HepG2 (cell line): ENCODE results near the gene LRRC73. TPM values are rescaled to one million over a fixed set of nuclear protein-coding genes. Genes with fewer than 3 reads are reported as not detected.

Source experiments
- BRD4 ChIP-seq: sonication (generic); formaldehyde crosslinking; IDR thresholded peaks from 2 replicates; pipeline ENCODE4 v1.4.0; 2020; ENCODE audit warnings: missing genetic modification reagents
- CBX2 ChIP-seq, 2 experiments: fragments of 200-600 bp in 1 of 2; sonication (generic); formaldehyde crosslinking in 1 of 2; IDR thresholded peaks; 2 replicates each; pipeline versions ENCODE4 v1.7.0 to v1.8.1; 2018 to 2022; ENCODE audit warnings: low read depth in 2 of 2, low read length in 1 of 2, mild to moderate bottlenecking in 1 of 2, missing genetic modification reagents in 1 of 2
- CHCHD3 ChIP-seq: sonication (generic); formaldehyde crosslinking; IDR thresholded peaks from 2 replicates; pipeline ENCODE4 v1.8.0; 2022; ENCODE audit warnings: mild to moderate bottlenecking, missing genetic modification reagents, moderate library complexity
- DNMT1 ChIP-seq: sonication (generic); formaldehyde crosslinking; IDR thresholded peaks from 2 replicates; pipeline ENCODE4 v1.5.1; 2020; ENCODE audit warnings: mild to moderate bottlenecking, missing genetic modification reagents
- E2F5 ChIP-seq: sonication (generic); formaldehyde crosslinking; conservative IDR thresholded peaks from 2 replicates; pipeline ENCODE4 v1.4.0; 2020; ENCODE audit warnings: missing genetic modification reagents
- ELF3 ChIP-seq: IDR thresholded peaks from 2 replicates; pipeline ENCODE4 v1.6.1; 2016; ENCODE audit warnings: missing genetic modification reagents, missing compliant biosample characterization
- FOXK1 ChIP-seq: sonication (generic); formaldehyde crosslinking; IDR thresholded peaks from 2 replicates; pipeline ENCODE4 v1.4.0; 2020; ENCODE audit warnings: low read depth, missing genetic modification reagents, borderline replicate concordance
- HES4 ChIP-seq: sonication (generic); formaldehyde crosslinking; IDR thresholded peaks from 2 replicates; pipeline ENCODE4 v1.9.0; 2021; ENCODE audit warnings: mild to moderate bottlenecking, missing genetic modification reagents, borderline replicate concordance
- HINFP ChIP-seq: sonication (generic); formaldehyde crosslinking; IDR thresholded peaks from 2 replicates; pipeline ENCODE4 v1.4.0; 2020; ENCODE audit warnings: low read depth, mild to moderate bottlenecking, missing genetic modification reagents
- HIVEP1 ChIP-seq: sonication (generic); formaldehyde crosslinking; IDR thresholded peaks from 2 replicates; pipeline ENCODE4 v1.4.0; 2020; ENCODE audit warnings: mild to moderate bottlenecking, missing genetic modification reagents
- ISX ChIP-seq: sonication (generic); formaldehyde crosslinking; conservative IDR thresholded peaks from 2 replicates; pipeline ENCODE4 v1.5.0; 2020; ENCODE audit warnings: missing genetic modification reagents
- KMT2A ChIP-seq: sonication (generic); formaldehyde crosslinking; IDR thresholded peaks from 2 replicates; pipeline ENCODE4 v1.4.0; 2020; ENCODE audit warnings: missing genetic modification reagents
- MBD4 ChIP-seq: IDR thresholded peaks from 2 replicates; pipeline ENCODE4 v1.6.1; 2012; ENCODE audit warnings: low read length, inconsistent platforms, borderline replicate concordance
- RBM22 ChIP-seq: fragments of 200-400 bp; formaldehyde crosslinking; optimal IDR thresholded peaks from 2 replicates; pipeline ENCODE3; 2017; ENCODE audit warnings: mild to moderate bottlenecking, low read length, moderate library complexity
- RFX1 ChIP-seq: fragments of 450-650 bp; IDR thresholded peaks from 2 replicates; pipeline ENCODE4 v1.6.1; 2017
- RXRB ChIP-seq: IDR thresholded peaks from 2 replicates; pipeline ENCODE4 v1.6.1; 2016; ENCODE audit warnings: borderline replicate concordance, missing genetic modification reagents, missing compliant biosample characterization
- SRSF4 ChIP-seq: fragments of 200-400 bp; formaldehyde crosslinking; IDR thresholded peaks from one replicate; pipeline ENCODE4 v1.6.1; 2018; ENCODE audit warnings: mild to moderate bottlenecking, low read depth, low read length, moderate library complexity; ENCODE audit not compliant: poor library complexity, severe bottlenecking
- ZFP1 ChIP-seq: IDR thresholded peaks from 2 replicates; pipeline ENCODE4 v1.6.1; 2016
- ZNF18 ChIP-seq: sonication (generic); formaldehyde crosslinking; IDR thresholded peaks from 2 replicates; pipeline ENCODE4 v1.8.0; 2022; ENCODE audit warnings: mild to moderate bottlenecking, missing genetic modification reagents; ENCODE audit not compliant: insufficient replicate concordance
- ZNF33B ChIP-seq: sonication (generic); formaldehyde crosslinking; IDR thresholded peaks from 2 replicates; pipeline ENCODE4 v1.5.1; 2020; ENCODE audit warnings: mild to moderate bottlenecking, missing genetic modification reagents
- ZNF674 ChIP-seq: sonication (generic); formaldehyde crosslinking; IDR thresholded peaks from 2 replicates; pipeline ENCODE4 v1.5.0; 2020; ENCODE audit warnings: low read depth, mild to moderate bottlenecking, missing genetic modification reagents
- ZNF713 ChIP-seq: sonication (generic); formaldehyde crosslinking; IDR thresholded peaks from 2 replicates; pipeline ENCODE4 v1.4.0; 2020; ENCODE audit warnings: mild to moderate bottlenecking, missing genetic modification reagents
- ZNF784 ChIP-seq: sonication (generic); formaldehyde crosslinking; IDR thresholded peaks from 2 replicates; pipeline ENCODE4 v1.5.1; 2020; ENCODE audit warnings: missing genetic modification reagents, mild to moderate bottlenecking, borderline replicate concordance
- polyA plus RNA-seq, 8 experiments: library from polyadenylated mRNA; depleted of rRNA in 3 of 8; stranded (reverse) in 7 of 8; unstranded in 1 of 8; fragments of >200 nt; fragmentation: Illumina TruSeq in 4 of 8; extraction: Trizol in 4 of 8; gene quantifications; 2 replicates each; pipeline versions ENCODE4 v1.2.1 to v1.2.3, GENCODE V29; 2011 to 2016; ENCODE audit warnings: low read depth in 4 of 8, missing spikeins in 1 of 8, mixed read lengths in 1 of 8; ENCODE audit not compliant: insufficient read depth in 1 of 8
- total RNA-seq, 5 experiments: library from RNA; depleted of rRNA; stranded (reverse); fragments of >200 nt; fragmentation: Illumina TruSeq; extraction: Trizol; gene quantifications; 2 replicates each; pipeline ENCODE4 v1.2.3, GENCODE V29; 2016; ENCODE audit warnings: low read depth in 1 of 5
- TF ChIP-seq, protein P1 (sequence below): sonication (generic); formaldehyde crosslinking; IDR thresholded peaks from 2 replicates; pipeline ENCODE4 v1.4.0; 2020; ENCODE audit warnings: mild to moderate bottlenecking, missing genetic modification reagents

LRRC73 gene
- total and polyA plus RNA-seq, 2 of the 13 experiments (the other 11 are each of a cell fraction or from before 2014, with no cell fraction given) = 0.11 to 0.12 TPM

GRCh38 chr6:43509984-43510826 lies at the start of gene LRRC73 (continued):
- TF ChIP-seq ISX = no peak
- TF ChIP-seq ZNF713 (CRISPR knock-in tag) = peak; percentile 75; the same call in 1 of the 2 replicates
- no peak for TF ChIP-seq FOXK1 (CRISPR knock-in tag)
- TF ChIP-seq RBM22 = peak; percentile 98
- TF ChIP-seq RXRB (CRISPR knock-in tag) = 0 out of 2 replicates have a peak, but pooled peaks have one; percentile 15
- TF ChIP-seq E2F5 (CRISPR knock-in tag) = peak; percentile 39; the same call in 1 of the 2 replicates
- TF ChIP-seq HINFP (CRISPR knock-in tag) = no peak; the same call in 1 of the 2 replicates
- no peak for TF ChIP-seq ZNF18 (CRISPR knock-in tag)
- TF ChIP-seq BRD4 (CRISPR knock-in tag) = no peak
- TF ChIP-seq ELF3 = peak; percentile 19; the same call in 1 of the 2 replicates
- TF ChIP-seq KMT2A (CRISPR knock-in tag) = peak; percentile 24; the same call in 1 of the 2 replicates
- TF ChIP-seq DNMT1 (CRISPR knock-in tag) = peak; percentile 80
- peak; percentile 56; the same call in 1 of the 2 replicates for TF ChIP-seq HES4 (CRISPR knock-in tag)
- TF ChIP-seq RFX1 = peak; percentile 95
- peak; percentile 54; the same call in 1 of the 2 replicates for TF ChIP-seq HIVEP1 (CRISPR knock-in tag)
- peak; percentile 89; the same call in 1 of the 2 replicates for TF ChIP-seq ZNF784 (CRISPR knock-in tag)
- TF ChIP-seq CHCHD3 (CRISPR knock-in tag) = 0 out of 2 replicates have a peak, but pooled peaks have one; percentile 18
- TF ChIP-seq ZNF33B = 0 out of 2 replicates have a peak, but pooled peaks have one; percentile 66
- TF ChIP-seq SRSF4 = no peak
- TF ChIP-seq CBX2 (IDR thresholded peaks at IDR 0.05; ENCODE audit: low read depth, low read length) = no peak
- no peak for TF ChIP-seq CBX2 (CRISPR knock-in tag; IDR thresholded peaks at IDR 0.05; ENCODE audit: low read depth)
- TF ChIP-seq, protein P1, sequence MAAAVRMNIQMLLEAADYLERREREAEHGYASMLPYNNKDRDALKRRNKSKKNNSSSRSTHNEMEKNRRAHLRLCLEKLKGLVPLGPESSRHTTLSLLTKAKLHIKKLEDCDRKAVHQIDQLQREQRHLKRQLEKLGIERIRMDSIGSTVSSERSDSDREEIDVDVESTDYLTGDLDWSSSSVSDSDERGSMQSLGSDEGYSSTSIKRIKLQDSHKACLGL = peak; percentile 68; the same call in 1 of the 2 replicates
- no peak for TF ChIP-seq MBD4
- peak; percentile 24; the same call in 1 of the 2 replicates for TF ChIP-seq ZNF674
- TF ChIP-seq ZFP1 (CRISPR knock-in tag) = no peak
